NCI-H510A (cell line): ENCODE data around the gene RPGR.
A peak's percentile ranks its signal among the peaks of the same experiment; 100 is the strongest.

Experiments used
- DNase-seq: peaks from one replicate; lab custom pipeline; 2025; lab: John Stamatoyannopoulos, UW

RPGR gene

GRCh38 chrX:38327007-38327774 is at the start of gene RPGR:
Gene RPGR, minus strand, starts transcription at chrX:38327509. Its CDS starts 142 bp downstream, at chrX:38327367.
- DNase-seq, result peak; percentile 80

GRCh38 chrX:38376747-38377146 is 49.4 kb upstream of the RPGR start:
- no peak for DNase-seq

GRCh38 chrX:38375891-38376290 is 48.6 kb upstream of the RPGR start:
- DNase-seq, result no peak

- DNase-seq, result no peak
Observed at GRCh38 chrX:38374431-38374830, 47.1 kb upstream of the RPGR start.

- DNase-seq, result no peak
Observed at GRCh38 chrX:38371641-38372040, 44.3 kb upstream of the RPGR start.

DNA sequence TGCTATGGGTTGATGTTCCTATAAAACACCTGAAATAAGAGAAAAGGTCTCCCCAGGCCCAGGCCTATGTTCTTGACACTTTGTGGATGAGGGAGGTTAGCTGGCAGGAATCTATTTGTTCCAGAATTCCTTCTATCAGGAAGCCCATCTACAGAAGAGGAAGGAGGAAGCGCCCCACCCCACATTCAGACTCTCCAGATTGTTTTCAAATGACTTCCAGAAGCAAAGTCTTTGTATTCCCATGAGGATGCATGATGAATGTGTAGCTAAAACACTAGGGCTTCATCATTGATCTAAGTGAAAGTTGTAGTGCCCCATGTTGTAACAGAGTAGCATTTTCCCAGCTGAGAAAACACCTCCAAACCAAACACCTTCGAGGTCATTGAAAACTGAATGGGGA is 41.5 kb upstream of the RPGR start:
- DNase-seq, result no peak

DNA sequence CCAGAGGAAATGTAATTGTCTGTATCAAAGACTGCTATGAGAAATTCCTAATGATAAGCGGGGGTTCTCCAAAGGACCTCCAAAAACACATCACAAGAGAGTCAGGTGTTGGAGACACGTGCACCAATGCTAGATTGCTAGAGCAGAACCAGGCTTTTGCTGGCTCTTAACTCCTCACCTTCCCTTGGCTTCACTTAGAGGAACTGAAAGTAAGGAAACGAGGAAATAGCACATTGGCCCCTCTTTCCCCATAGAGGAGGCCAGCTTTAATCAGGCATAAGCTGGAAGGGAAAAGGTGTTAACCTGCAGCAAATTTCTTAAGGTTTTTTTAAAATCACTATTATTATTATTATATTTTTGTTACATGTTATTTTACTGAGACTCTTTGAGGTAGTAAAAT is 38.6 kb upstream of the RPGR start:
- DNase-seq, result no peak

DNA sequence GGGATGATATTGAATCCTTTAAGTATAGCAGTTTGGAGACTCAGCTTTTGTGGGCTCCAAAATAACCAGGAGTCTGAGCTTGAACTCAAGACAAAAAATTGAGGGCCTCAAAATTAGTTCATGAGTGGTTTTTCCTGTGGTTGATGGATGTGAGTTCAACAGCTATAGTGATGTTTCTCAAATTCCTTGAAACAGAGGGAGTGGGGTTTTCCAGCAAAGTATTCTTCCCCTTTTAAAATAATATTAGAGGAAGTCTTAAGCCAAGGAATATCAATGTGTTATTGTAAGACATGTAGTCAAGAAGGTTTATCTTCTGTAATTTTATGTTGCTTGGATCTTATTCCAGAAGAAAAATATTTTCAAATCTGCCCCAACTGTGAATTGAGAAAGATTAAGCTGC is 35.7 kb upstream of the RPGR start:
- DNase-seq, result no peak

GRCh38 chrX:38357747-38358673 is 30.7 kb upstream of the RPGR start:
- no peak for DNase-seq

DNA sequence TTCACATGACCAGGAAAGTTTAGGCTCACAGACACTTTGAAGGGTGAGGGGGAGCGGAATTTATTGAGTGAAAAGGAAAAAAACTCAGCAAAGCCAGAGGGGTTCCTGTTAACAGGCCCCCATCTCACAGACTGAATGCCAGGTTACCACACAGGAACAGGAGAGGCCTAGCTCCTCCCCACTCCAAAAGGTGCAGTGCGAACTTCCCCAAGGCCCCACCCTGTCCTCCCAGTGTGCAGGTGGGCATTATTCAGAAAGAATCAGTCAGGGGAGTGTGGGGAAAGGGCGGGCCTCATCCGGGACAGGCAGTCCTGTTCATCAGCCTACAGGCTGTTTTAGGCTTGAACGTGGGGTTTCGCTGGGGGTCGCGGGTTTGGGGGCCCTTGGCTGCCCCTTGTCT is 29.1 kb upstream of the RPGR start:
- DNase-seq, result no peak

- no peak for DNase-seq
Observed at GRCh38 chrX:38352362-38352761, 25.1 kb upstream of the RPGR start, which contains the start of gene OTC. Gene OTC, plus strand, starts transcription at chrX:38352604. Its CDS starts 93 bp downstream, at chrX:38352697.

- DNase-seq, result no peak
Observed at GRCh38 chrX:38351346-38351745, 24.0 kb upstream of the RPGR start.

DNA sequence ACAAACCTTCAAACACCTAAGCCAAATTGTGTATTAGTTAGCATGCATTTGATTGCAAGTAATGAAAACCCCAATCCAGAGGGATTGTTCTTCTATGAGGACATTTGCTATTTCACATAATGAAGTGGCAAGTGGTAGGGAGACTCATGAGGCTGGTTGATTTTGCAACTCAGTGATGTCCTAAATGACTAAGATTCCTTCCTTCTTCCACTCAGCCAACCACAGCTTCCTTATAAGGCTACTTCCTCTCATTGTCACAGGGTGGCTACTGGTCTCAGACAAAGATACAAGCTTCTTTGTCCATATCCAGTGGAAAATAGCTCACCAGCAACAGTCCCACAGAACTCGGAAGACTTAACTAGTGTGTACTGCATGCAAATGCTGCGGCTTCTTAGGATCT is 19.8 kb upstream of the RPGR start:
- DNase-seq, result no peak

DNA sequence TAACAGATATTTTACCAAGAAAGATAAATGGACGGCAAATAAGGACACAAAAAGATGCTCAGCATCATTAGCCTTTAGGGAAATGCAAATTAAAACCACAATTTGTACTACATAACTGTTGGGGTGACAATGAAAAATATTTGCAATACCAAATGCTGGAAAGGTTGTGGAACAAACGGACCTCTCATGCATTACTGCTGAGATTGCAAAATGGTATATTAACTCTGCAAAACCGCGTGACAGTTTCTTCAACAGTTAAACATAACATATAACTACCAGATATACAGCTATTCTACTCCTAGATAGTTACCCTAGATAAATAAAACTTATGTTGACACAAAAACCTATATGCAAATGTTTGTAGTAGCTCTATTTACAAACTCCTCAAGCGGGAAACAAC is 18.8 kb upstream of the RPGR start:
- DNase-seq, result no peak

DNA sequence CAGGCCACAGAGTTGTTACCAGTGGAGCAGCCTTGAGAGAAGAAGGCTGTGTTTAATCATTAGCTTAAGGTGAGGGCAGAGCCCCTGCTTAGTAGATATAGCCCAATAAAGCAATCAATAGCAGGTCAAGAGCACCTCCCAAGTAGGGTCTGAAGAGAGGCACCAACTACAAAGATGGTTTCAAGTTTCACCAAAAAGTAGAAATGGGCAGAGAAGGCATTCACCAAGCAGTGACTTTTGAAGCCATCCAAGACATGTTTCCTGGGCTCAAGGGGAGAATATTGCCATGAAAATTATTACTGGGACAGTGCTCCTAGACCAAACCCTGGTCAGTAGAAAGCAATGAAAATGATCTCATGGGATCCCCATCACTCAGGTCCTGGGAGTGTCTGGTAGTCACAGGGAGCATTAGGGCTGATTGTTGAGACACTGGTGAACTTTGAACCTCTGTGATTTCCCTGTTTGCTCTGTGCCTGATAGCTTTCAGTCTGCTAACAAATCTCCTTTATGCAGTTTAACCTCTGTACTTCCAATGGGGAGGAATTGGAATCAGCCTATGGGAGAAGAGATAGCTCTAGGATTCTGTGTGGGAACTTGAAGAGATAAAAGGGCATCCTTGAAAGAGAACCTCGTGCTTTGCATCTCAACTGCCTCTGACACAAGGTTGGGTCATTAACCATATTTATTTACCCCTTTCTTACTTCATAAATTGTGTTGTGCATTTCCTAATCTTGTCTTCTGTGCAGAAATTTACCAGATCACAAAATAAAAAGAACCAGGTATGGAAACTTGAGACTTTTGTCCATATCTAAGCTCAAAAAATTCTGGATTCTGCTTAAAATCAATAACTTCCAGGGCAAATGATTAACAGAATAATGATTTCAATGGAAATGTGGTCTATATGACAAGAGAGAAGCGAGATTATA is 15.8 kb upstream of the RPGR start:
- no peak for DNase-seq

- DNase-seq, result no peak
Observed at GRCh38 chrX:38341442-38341841, 14.1 kb upstream of the RPGR start.

DNA sequence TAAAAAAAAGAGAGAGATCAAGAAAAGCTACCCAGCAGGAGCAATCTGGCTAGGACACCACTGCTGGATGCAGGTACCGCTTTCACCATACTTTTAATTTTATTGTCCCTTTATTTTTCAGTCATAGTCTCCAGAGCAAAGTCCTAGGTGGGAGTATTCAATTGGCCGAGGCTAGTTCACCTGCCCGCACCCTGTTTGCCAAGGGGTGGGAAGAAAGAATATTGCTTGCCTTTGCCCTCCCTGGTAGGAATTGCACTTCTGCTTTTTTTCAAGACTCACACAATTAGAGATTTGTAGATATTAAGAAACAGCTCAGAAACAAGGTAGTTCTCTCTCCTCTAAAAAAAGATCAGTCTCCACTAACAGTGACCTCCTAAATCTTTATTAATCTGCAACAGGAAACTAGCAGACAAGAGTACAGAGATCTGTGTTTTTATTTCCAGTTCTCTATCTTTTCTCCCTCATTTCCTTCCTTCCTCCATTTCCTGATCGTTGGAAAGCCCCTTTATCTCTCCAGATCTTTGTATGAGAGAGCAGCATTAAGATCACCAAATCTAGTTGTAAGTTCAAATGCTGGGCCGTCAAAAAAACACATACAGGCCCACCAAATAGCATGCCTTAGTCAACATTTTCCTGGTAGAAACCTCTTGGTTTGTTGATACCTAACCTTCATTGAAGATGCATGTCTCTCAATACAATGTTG is 9.4 kb upstream of the RPGR start:
- DNase-seq, result no peak

DNA sequence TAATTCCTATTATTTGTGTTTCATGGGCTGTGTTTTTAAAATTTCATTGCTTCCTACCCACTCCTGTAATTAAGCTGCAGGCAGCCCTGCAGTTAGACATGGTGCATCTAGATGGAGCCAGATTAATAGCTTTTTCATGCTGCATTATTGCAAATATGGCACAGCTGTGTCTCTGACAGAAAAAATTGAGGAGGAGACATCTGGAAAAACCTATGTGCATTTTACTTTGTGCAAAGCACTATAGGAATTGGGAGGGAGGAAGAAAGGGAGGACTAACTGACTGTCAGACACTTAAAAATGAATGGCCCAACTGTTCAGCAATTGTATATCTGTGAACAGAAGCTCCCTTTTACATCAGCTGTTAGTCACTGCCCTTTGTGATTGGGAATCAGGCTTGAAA is 8.1 kb upstream of the RPGR start:
- no peak for DNase-seq

- no peak for DNase-seq
Observed at GRCh38 chrX:38332505-38332904, 5.2 kb upstream of the RPGR start.

DNA sequence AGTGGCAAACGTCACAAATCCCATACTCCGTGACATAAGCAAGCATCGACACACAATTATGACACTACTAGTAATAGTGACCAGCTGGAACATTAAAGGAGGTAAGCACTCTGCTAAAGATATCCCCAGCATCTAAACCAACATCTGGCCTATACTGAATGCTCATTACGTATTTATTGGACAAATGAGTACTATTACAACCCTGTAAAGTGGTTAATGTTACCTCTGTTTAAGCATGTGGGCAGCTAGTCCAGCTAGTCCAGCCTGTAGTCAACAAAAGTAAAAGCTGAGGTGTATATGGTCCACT is 419 bp upstream of the RPGR start:
- no peak for DNase-seq

DNA sequence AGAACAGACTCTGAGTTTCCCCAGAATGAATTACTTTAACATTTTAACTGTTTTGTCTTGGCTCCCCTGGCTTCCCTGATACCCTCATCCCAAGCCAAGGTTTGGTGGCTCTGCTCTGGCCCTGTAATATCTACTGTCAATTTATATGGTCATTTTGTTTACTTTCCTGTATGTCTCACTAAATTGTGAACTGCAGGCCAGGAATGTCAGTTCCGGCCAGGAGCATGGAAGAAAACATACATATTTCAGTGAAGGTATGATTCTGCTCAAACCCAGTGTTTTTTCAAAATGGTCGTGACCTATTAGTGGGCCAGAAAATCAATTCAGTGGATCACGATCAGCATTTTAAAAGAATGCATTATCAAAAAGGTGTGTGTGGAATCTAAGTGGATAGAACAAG is 1.2 kb downstream of the RPGR start:
- no peak for DNase-seq

- no peak for DNase-seq
Observed at GRCh38 chrX:38320819-38321218, 6.5 kb downstream of the RPGR start.
